Brain microvascular endothelial cell (primary cell): ENCODE results near the gene RAPGEF4.
"Not testable (repeated sequence)": the region's sequence is repeated elsewhere in the genome, so short reads cannot be mapped to it uniquely, and the experiment has no call there.

Experiments used
- DNase-seq: peaks from one replicate; pipeline ENCODE4 v3.0.0-alpha.2; 2020
- H3K27ac ChIP-seq: fragments of 250-450 bp; sonication (Bioruptor Pico); 2 replicates; pipeline ENCODE4 v1.5.1; 2020; ENCODE audit warnings: mild to moderate bottlenecking, moderate library complexity
- H3K27me3 ChIP-seq: fragments of 250-450 bp; sonication (Bioruptor Pico); replicated peaks from 2 replicates; pipeline ENCODE4 v1.5.1; 2020; ENCODE audit warnings: mild to moderate bottlenecking
- H3K36me3 ChIP-seq: fragments of 250-450 bp; sonication (Bioruptor Pico); replicated peaks from 2 replicates; pipeline ENCODE4 v1.5.1; 2020; ENCODE audit warnings: mild to moderate bottlenecking
- H3K4me3 ChIP-seq: 2 replicates; pipeline ENCODE4 v1.5.1; 2011; ENCODE audit warnings: low read depth, mild to moderate bottlenecking, control low read depth, low read length, moderate library complexity
- CTCF ChIP-seq: IDR thresholded peaks from 2 replicates; pipeline ENCODE4 v1.5.1; 2011; ENCODE audit warnings: low read depth, mild to moderate bottlenecking, moderate library complexity, low read length, control low read depth, inconsistent platforms; ENCODE audit errors: missing control alignments
- in situ Hi-C: cut with HindIII; loops from 2 replicates; pipeline ENCODE4 v1.10.0; 2017; ENCODE audit warnings: low sequenced_read_pairs, low pct_ligation_motif_present

The RAPGEF4 gene

DNA sequence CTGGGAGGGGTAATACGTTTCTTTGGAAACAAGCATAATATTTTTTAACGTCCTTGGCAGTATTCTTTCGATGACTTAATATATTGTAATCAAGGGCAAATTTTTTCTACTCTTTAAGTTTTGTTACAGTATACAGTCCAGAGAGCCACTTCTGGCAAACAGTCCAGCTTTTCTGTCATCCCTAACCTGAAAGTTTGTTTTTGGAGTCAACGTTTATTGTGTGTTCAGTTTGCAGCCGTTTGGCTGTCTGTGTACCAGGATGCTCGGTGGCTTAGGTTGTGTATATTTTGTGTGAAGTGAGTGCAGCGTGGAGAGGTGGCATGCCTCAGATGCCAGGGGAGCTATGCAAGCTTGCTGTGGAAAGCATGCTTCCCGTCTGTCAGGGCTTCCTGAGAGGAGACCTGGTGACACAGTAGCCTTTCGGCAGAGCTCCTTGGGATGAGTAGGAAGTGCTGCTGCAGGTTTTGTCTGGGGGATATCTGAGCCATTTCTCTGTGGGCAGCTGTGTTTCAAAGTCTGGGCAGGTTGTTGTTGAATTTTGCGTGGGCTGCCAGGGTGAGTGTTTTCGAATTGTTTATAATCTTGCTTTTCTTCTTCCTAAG, 354.7 kb downstream of the RAPGEF4 start:
- Histone ChIP-seq H3K27me3 (no peaks in the 10 kb centered on the region), H3K36me3 (no peaks in the 10 kb centered on the region), H3K27ac (peak overlapping the region; percentile 45), H3K4me3 (no peak overlapping the region)
- TF ChIP-seq CTCF, result no peak
- peak; percentile 53 for DNase-seq
- in situ Hi-C loops, result no loop called here

DNA sequence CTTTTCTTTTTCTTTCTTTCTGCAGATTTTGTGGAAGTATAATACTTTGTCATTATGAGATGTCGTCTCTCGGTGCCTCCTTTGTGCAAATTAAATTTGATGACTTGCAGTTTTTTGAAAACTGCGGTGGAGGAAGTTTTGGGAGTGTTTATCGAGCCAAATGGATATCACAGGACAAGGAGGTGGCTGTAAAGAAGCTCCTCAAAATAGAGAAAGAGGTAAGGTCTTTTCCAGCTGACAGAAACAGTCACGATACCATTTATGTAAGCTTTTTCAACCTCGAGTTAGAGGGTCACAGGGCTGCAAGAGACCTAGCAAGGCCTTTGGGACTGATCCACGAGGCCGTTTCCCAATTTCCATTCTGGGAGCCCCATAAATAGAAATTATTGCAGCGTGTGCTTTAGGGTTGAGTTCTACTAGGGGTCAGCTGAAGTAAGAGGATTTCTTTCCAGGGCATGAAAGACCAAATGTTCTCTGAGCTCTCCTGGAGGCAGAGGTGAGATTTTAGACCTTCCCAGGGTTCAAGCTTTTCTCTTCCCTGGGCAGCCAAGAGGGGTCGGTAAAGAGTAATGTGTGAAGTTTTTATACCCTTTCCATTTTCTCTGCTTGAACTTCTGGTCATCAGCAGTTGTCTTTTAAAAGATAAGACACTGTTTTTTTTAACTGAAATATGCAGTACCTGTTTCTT, 355.5 kb downstream of the RAPGEF4 start:
- Histone ChIP-seq H3K27me3 (no peaks in the 10 kb centered on the region), H3K4me3 (no peak overlapping the region), H3K36me3 (no peaks in the 10 kb centered on the region), H3K27ac (peak overlapping the region; percentile 45)
- TF ChIP-seq CTCF, result peak; percentile 61
- no peak for DNase-seq
- in situ Hi-C loops, result no loop called here

DNA sequence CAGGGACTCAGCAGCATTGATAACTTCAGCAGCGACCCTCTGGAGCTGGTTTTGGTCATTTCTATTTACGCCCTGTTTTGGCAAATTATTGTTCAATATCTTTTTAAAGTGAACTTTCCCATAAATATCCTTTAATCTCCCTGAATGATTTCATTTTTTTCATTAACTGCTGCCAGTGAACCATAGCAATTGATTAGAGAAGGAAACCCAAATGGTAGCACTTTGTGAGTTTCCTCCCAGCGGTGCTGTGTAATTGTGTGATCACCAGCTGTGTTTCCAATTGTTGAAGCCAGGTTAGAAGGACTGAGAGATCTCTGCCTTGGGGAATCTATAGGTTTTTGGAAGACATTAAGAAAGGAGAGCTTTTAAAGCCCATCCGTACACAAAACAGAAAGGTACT, 356.3 kb downstream of the RAPGEF4 start:
- no peaks in the 10 kb centered on the region for H3K27me3 ChIP-seq
- in situ Hi-C loops, result no loop called here
- H3K27ac ChIP-seq, result no peak overlapping the region
- H3K4me3 ChIP-seq, result no peak overlapping the region
- no peak for DNase-seq
- no peak for TF ChIP-seq CTCF
- peaks cover 2% of the 10 kb centered on the region for H3K36me3 ChIP-seq

GRCh38 chr2:173092844-173093402, 357.3 kb downstream of the RAPGEF4 start:
- DNase-seq, result no peak
- no peak for TF ChIP-seq CTCF
- Histone ChIP-seq H3K27me3 (no peaks in the 10 kb centered on the region), H3K4me3 (no peak overlapping the region), H3K27ac (no peak overlapping the region), H3K36me3 (peaks cover 3% of the 10 kb centered on the region)
- in situ Hi-C loops, result no loop called here

- H3K36me3 ChIP-seq, DNase-seq, H3K27ac ChIP-seq, in situ Hi-C loops, H3K4me3 ChIP-seq, H3K27me3 ChIP-seq: not testable (repeated sequence)
Observed at GRCh38 chr2:173093617-173094016, 358.0 kb downstream of the RAPGEF4 start.

DNA sequence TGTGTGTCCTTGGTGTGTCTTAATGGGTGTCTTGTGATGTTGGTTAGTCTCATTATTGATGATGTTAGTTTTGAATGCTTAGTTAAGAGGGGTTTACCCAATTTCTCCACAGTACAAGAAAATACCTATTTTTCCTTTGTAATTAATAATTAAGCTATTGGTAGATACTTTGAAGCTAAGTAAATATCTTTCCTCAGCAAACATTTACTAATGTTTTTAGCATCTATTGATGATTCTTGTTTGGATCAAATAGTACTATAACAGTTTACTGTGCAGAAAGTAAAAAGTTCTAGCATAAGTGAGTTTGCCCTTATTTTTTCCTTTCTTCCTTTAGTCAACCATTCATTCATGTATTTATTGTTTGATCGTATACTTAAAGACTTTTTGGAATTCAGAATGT, 359.1 kb downstream of the RAPGEF4 start:
- no peak for DNase-seq
- Histone ChIP-seq H3K36me3 (peaks cover 3% of the 10 kb centered on the region), H3K4me3 (no peak overlapping the region), H3K27me3 (no peaks in the 10 kb centered on the region), H3K27ac (no peak overlapping the region)
- in situ Hi-C loops, result no loop called here
- no peak for TF ChIP-seq CTCF
